Measurements from ENCODE around the gene OR8B2.
A peak's percentile ranks its signal among the peaks of the same experiment; 100 is the strongest.
"Not testable (repeated sequence)": the region's sequence is repeated elsewhere in the genome, so short reads cannot be mapped to it uniquely, and the experiment has no call there.

The OR8B2 gene

GRCh38 chr11:124384399-124384798 is at the start of gene OR8B2:
TSS of gene OR8B2 (minus strand) at chr11:124384499. CDS start at chr11:124383343, 1,156 bp downstream.
- DNase-seq, result no peak

GRCh38 chr11:124429599-124429998 is 45.3 kb upstream of the OR8B2 start:
- no peak for DNase-seq

GRCh38 chr11:124424384-124424921 is 40.2 kb upstream of the OR8B2 start, which contains the start of gene OR8B4:
TSS of gene OR8B4 (minus strand) at chr11:124424871. CDS start at chr11:124424871, 0 bp downstream.
- DNase-seq, result no peak

GRCh38 chr11:124421043-124421442 is 36.7 kb upstream of the OR8B2 start:
- no peak for DNase-seq

GRCh38 chr11:124415356-124415923 is 31.1 kb upstream of the OR8B2 start:
- DNase-seq, result peak; percentile 72

GRCh38 chr11:124409906-124410305 is 25.6 kb upstream of the OR8B2 start:
- no peak for DNase-seq

GRCh38 chr11:124405581-124405980 is 21.3 kb upstream of the OR8B2 start:
- no peak for DNase-seq

- DNase-seq, result not testable (repeated sequence)
Measured at GRCh38 chr11:124403186-124403585, 18.9 kb upstream of the OR8B2 start.

GRCh38 chr11:124402326-124402922 is 18.1 kb upstream of the OR8B2 start:
- peak; percentile 86 for DNase-seq

- DNase-seq, result no peak
Measured at GRCh38 chr11:124398924-124399323, 14.6 kb upstream of the OR8B2 start, which contains the start of gene OR8B3. TSS of gene OR8B3 (minus strand) at chr11:124399024. CDS start at chr11:124397351, 1,673 bp downstream.

- DNase-seq, result not testable (repeated sequence)
Measured at GRCh38 chr11:124396847-124397246, 12.5 kb upstream of the OR8B2 start.

GRCh38 chr11:124394408-124394807 is 10.1 kb upstream of the OR8B2 start:
- DNase-seq, result peak; percentile 40

- DNase-seq, result not testable (repeated sequence)
Measured at GRCh38 chr11:124382857-124383256, 1.4 kb downstream of the OR8B2 start.

GRCh38 chr11:124380585-124380984 is 3.7 kb downstream of the OR8B2 start:
- peak; percentile 14 for DNase-seq

GRCh38 chr11:124376280-124376679 is 8.0 kb downstream of the OR8B2 start:
- no peak for DNase-seq

- DNase-seq, result no peak
Measured at GRCh38 chr11:124359566-124359965, 24.7 kb downstream of the OR8B2 start.

GRCh38 chr11:124346311-124346955 is 37.9 kb downstream of the OR8B2 start:
- no peak for DNase-seq

GRCh38 chr11:124344346-124344745 is 40.0 kb downstream of the OR8B2 start:
- no peak for DNase-seq

GRCh38 chr11:124340142-124340447 is 44.2 kb downstream of the OR8B2 start:
- no peak for DNase-seq

- peak; percentile 55 for DNase-seq
Measured at GRCh38 chr11:124339396-124340141, 44.7 kb downstream of the OR8B2 start.
